KOPT-K1 (cell line): ENCODE data around the gene AK6.
"Not testable (repeated sequence)": the region's sequence is repeated elsewhere in the genome, so short reads cannot be mapped to it uniquely, and the experiment has no call there.

ENCODE experiments used
- H3K27ac ChIP-seq: fragments of 200-600 bp; sonication (generic); 2 replicates; pipeline ENCODE4 v1.5.1; 2016; ENCODE audit warnings: antibody characterized with exemption, mild to moderate bottlenecking, low read depth, low read length; ENCODE audit not compliant: poor library complexity, severe bottlenecking
- H3K36me3 ChIP-seq: fragments of 200-600 bp; sonication (generic); 2 replicates; pipeline ENCODE4 v1.5.1; 2017; ENCODE audit warnings: antibody characterized with exemption, mild to moderate bottlenecking, low read length, moderate library complexity; ENCODE audit not compliant: insufficient read depth
- H3K9me3 ChIP-seq: fragments of 200-600 bp; sonication (generic); 2 replicates; pipeline ENCODE4 v1.5.1; 2017; ENCODE audit warnings: antibody characterized with exemption, low read length, mild to moderate bottlenecking; ENCODE audit not compliant: insufficient read depth, poor library complexity, severe bottlenecking

The AK6 gene

GRCh38 chr5:69364414-69364813 is 4.9 kb downstream of the AK6 start:
- Histone ChIP-seq H3K27ac (no peak overlapping the region), H3K9me3 (no peaks in the 10 kb centered on the region), H3K36me3 (peaks cover 78% of the 10 kb centered on the region)

DNA sequence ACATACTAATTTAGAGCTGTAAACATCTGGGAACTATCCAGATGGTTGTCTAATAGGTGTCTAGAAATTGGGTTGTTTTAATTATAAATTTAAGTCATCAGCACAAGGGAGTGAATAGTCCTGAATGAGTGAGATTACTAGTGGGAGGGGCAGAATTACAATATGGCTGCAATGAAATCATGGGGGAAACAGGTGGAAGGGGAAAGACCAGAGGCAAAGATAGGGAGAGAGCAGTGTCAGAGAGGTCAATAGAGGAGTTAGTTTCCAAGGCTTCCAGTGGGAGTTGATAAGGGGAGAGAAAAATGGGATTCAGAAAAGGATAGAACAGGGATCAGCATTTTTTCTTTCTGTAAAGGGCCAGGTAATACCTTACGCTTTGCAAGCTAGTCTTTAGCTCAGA is 8.9 kb downstream of the AK6 start:
- H3K27ac ChIP-seq = no peak overlapping the region
- no peaks in the 10 kb centered on the region for H3K9me3 ChIP-seq
- H3K36me3 ChIP-seq = peaks cover 88% of the 10 kb centered on the region

GRCh38 chr5:69359699-69360098 is 9.6 kb downstream of the AK6 start:
- Histone ChIP-seq H3K27ac (no peak overlapping the region), H3K36me3 (peaks cover 88% of the 10 kb centered on the region), H3K9me3 (no peaks in the 10 kb centered on the region)

GRCh38 chr5:69350664-69351063 is 18.7 kb downstream of the AK6 start:
- Histone ChIP-seq H3K9me3 (no peaks in the 10 kb centered on the region), H3K36me3 (peaks cover 61% of the 10 kb centered on the region), H3K27ac (no peak overlapping the region)

- H3K9me3 ChIP-seq = no peaks in the 10 kb centered on the region
- no peak overlapping the region for H3K27ac ChIP-seq
- H3K36me3 ChIP-seq = no peaks in the 10 kb centered on the region; the same call in 1 of the 2 replicates
Observed at GRCh38 chr5:69343083-69343482, 26.2 kb downstream of the AK6 start.

DNA sequence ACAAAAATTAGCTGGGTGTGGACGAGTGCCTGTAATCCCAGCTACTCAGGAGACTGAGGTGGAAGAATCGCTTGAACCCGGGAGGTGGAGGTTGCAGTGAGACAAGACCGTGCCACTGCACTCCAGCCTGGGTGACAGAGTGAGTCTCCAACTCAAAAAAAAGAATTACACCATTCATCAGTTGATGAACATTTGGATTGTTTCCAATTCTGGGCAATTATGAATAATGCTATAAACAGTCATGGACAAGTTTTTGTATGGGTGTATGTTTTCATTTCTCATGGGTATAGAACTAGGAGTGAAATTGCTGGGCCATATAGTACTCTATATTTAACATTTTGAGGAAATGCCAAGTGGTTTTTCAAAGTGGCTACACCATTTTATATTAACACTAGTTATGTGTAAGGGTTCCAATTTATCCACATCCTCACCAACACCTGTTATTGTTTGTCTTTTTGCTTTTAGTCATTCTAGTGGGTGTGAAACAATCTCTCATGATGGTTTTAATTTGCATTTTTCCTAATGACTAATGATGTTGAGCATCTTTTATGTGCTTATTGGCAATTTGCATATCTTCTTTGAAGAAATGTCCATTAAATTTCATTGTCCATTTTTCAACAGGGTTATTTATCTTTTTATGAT is 27.7 kb downstream of the AK6 start:
- no peaks in the 10 kb centered on the region for H3K9me3 ChIP-seq

GRCh38 chr5:69335341-69335935 is 33.9 kb downstream of the AK6 start:
- Histone ChIP-seq H3K36me3 (no peaks in the 10 kb centered on the region), H3K9me3 (no peaks in the 10 kb centered on the region), H3K27ac (no peak overlapping the region)

More for the DNA sequence above, 27.7 kb downstream of the AK6 start:
- Histone ChIP-seq H3K36me3 (no peaks in the 10 kb centered on the region), H3K27ac (no peak overlapping the region)

DNA sequence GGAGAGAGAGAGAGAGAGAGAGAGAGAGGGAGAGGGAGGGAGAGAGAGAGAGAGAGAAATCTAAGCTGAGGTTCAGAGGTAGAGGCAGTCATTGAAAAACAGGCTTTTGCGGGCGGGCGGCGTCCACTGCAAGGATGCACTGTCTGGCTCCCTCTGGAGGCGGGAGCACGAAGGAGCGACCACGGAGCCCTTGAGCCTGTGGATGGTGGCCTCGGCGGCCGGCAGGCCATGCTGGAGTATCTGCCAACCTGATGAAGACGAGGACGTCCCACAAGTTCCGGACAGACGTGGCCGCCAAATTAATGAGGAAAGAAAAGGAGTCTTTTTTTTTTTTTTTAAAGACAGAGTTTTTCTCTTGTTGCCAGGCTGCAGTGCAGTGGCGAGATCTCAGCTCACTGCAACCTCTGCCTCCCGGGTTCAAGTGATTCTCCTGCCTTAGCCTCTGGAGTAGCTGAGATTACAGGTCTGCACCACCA is 34.5 kb downstream of the AK6 start:
- no peaks in the 10 kb centered on the region for H3K9me3 ChIP-seq
- no peaks in the 10 kb centered on the region for H3K36me3 ChIP-seq
- no peak overlapping the region for H3K27ac ChIP-seq

DNA sequence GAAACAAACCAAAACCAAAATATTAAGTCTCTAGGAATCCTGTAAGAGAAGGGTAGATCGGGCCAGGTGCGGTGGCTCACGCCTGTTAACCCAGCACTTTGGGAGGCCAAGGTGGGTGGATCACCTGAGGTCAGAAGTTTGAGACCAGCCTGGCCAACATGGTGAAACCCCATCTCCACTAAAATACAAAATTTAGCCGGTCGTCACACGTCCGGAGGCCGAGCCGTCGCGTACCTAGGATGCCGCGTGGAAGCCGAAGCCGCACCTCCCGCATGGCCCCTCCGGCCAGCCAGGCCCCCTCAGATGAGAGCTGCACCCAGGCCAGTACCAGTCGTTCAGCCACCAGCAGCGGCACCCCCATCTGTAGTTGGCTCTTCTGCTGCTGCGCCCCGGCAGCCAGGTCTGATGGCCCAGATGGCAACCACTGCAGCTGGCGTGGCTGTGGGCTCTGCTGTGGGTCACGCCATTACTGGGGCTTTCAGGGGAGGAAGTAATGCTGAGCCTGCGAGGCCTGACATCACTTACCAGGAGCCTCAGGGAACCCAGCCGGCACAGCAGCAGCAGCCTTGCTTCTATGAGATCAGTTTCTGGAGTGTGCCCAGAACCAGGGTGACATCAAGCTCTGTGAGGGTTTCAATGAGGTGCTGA is 35.5 kb downstream of the AK6 start:
- not testable (repeated sequence) for H3K27ac ChIP-seq, H3K9me3 ChIP-seq

DNA sequence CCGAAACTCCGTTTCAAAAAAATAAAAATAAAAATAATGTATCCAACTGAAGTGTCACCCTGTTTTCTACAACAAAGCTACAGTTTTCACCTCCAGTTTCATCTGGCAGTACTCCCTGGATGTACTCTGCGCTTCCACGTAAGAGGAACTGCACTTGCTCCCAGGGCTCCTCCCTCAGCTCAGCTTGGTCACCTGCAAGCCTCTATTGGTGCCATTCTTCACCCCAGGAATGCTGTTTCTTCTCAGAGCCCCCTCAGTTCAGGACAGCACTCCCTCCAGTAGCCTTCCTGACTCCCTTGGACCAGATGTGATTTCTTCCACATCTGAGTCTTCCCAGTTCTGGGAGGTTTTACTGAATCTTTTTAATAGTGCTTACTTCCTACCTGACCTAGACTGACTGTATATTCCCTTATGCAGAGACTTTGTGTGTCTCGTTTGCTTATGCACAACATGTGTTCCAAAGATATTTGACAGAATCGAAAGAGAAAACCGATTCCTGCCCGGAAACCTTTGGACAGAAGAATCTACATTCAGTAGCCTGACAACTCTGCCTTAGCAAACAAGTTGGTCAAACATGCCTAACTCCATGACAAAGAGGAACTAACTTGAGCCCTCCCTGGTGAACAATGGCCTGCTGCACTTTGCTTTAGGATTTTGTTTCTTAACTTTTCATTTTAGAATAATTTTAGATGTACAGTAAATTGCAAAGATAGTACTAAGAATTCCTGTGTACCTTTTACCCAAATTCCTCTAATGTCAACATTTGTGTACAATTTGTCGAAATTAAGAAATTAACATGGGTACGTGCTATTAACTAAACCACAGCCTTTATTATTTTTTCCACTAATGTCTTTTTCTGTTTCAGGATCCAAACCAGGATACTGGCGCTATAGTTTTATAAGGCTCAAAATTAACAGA is 37.5 kb downstream of the AK6 start:
- peak overlapping the region; percentile 78 for H3K27ac ChIP-seq
- no peaks in the 10 kb centered on the region for H3K36me3 ChIP-seq
- no peaks in the 10 kb centered on the region for H3K9me3 ChIP-seq

More for the DNA sequence above, 35.5 kb downstream of the AK6 start:
- H3K36me3 ChIP-seq = not testable (repeated sequence)

DNA sequence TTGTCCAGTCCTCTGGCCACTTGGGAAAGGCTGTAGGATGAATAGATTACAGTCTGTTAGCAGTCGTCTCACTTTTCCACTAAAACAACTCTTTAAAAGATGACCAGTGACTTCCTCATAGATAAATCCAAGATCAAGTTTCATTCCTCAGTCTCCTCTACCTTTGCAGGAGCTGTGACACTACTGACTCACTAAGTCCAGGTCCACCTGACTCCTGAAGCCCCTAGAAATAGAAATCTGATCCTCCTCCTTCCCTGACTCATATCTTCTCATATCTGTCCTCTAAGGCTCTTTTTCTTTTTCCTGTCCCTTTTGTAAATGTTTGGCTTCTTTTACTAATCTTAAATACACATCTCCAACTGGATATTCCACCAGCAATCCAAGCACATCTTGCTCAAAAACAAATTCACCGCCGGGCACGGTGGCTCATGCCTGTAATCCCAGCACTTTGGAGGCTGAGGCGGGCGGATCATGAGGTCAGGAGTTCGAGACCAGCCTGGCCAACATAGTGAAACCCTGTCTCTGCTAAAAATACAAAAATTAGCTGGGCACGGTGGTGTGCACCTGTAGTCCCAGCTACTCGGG is 39.3 kb downstream of the AK6 start:
- Histone ChIP-seq H3K9me3 (no peaks in the 10 kb centered on the region), H3K27ac (no peak overlapping the region), H3K36me3 (no peaks in the 10 kb centered on the region)

- Histone ChIP-seq H3K36me3 (no peaks in the 10 kb centered on the region), H3K27ac (no peak overlapping the region), H3K9me3 (no peaks in the 10 kb centered on the region)
Observed at GRCh38 chr5:69326365-69326764, 43.0 kb downstream of the AK6 start.

DNA sequence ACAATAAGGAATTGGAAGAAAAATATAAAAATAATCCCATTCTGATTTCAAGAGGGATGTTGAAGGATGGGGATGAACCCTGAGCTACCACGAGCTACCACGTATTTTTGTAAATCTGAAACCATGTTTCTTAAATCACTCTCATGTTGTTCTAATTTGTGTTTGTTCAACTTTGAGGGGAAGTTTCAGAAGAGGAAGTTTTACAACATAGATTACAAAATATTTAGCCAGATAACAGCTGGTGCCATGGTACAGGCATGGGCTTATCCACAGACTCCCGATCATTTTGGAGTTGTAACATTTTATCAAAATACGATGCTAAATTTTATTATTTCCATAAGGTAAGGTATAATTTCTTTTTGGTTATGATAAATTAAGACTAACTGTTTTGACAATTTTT is 51.9 kb downstream of the AK6 start:
- Histone ChIP-seq H3K36me3 (peaks cover 18% of the 10 kb centered on the region), H3K9me3 (no peaks in the 10 kb centered on the region), H3K27ac (no peak overlapping the region)

DNA sequence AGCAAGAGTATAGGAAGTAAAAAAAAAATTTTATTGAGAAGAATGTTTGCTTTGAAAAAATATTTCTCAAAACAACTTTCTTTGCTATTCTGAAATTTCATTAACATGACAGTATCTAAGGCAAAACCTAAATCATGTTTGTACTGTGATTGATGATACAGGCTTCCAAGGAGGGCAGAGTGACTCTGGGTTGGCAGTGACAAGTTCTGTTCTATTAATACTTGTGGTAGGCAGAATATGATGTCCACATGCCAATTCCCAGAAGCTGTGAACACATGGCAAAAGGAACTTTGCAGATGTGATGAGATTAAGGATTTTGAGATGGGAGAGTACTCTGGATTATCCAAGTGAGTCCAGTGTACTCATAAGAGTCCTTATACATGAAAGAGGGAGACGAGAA is 53.3 kb downstream of the AK6 start:
- Histone ChIP-seq H3K36me3 (peaks cover 18% of the 10 kb centered on the region), H3K27ac (no peak overlapping the region), H3K9me3 (no peaks in the 10 kb centered on the region)

DNA sequence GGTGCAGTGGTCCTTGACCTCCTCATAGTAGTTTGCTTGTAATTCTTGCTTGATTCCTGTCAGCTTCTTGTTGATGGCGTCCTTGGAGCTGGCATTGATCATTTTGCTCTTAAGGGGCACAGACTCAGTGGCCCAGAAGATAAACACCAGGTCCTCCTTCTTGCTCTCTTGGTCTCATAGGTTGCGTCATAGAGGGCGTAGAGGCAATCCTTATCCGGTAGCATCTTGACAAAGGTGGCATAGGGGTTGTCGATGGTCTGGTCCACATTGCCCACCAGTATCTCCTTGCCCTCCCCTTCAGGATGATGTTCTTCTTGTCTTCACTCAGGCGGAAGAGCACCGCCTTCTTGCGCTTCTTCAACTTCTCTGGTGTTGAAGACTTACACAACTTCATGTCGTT is 55.9 kb downstream of the AK6 start:
- peaks cover 34% of the 10 kb centered on the region for H3K36me3 ChIP-seq
- H3K27ac ChIP-seq = no peak overlapping the region
- H3K9me3 ChIP-seq = peaks cover 17% of the 10 kb centered on the region
